HT-29 (cell line): Measurements from ENCODE around the gene PLA2G5. TPM values are rescaled to one million over a fixed set of nuclear protein-coding genes. Genes with fewer than 3 reads are reported as not detected.

Source experiments
- DNase-seq: peaks from one replicate; pipeline ENCODE4 v3.0.0-alpha.2; 2015; ENCODE audit warnings: low spot score
- total RNA-seq: library from RNA; depleted of rRNA; stranded (reverse); fragments of >200 nt; shearing (Covaris generic); gene quantifications from 2 replicates; pipeline ENCODE4 v1.2.3, GENCODE V29; 2014

The PLA2G5 gene
- total RNA-seq, 1 experiment from 2014 or later: not detected

GRCh38 chr1:20090119-20090518 lies 20.1 kb downstream of the PLA2G5 start:
- no peak for DNase-seq

GRCh38 chr1:20090641-20091040 lies 20.6 kb downstream of the PLA2G5 start:
- DNase-seq: no peak

GRCh38 chr1:20093303-20093702 lies 23.3 kb downstream of the PLA2G5 start:
- no peak for DNase-seq

GRCh38 chr1:20093940-20094391 lies 24.0 kb downstream of the PLA2G5 start:
- DNase-seq: no peak

- DNase-seq: no peak
Measured at GRCh38 chr1:20095564-20096434, 25.8 kb downstream of the PLA2G5 start.

GRCh38 chr1:20096840-20097447 lies 26.9 kb downstream of the PLA2G5 start:
- no peak for DNase-seq

- DNase-seq: no peak
Measured at GRCh38 chr1:20099533-20099932, 29.5 kb downstream of the PLA2G5 start.

GRCh38 chr1:20100632-20101355 lies 30.8 kb downstream of the PLA2G5 start:
- peak; percentile 80 for DNase-seq

GRCh38 chr1:20102875-20103274 lies 32.9 kb downstream of the PLA2G5 start:
- no peak for DNase-seq

- DNase-seq: peak; percentile 52
Measured at GRCh38 chr1:20105856-20106255, 35.9 kb downstream of the PLA2G5 start.

GRCh38 chr1:20107351-20107750 lies 37.4 kb downstream of the PLA2G5 start:
- no peak for DNase-seq

- no peak for DNase-seq
Measured at GRCh38 chr1:20107796-20108195, 37.8 kb downstream of the PLA2G5 start.

GRCh38 chr1:20108366-20109123 lies 38.6 kb downstream of the PLA2G5 start:
- DNase-seq: no peak

- no peak for DNase-seq
Measured at GRCh38 chr1:20109223-20109856, 39.3 kb downstream of the PLA2G5 start.

GRCh38 chr1:20110679-20111078 lies 40.7 kb downstream of the PLA2G5 start:
- DNase-seq: peak; percentile 83

GRCh38 chr1:20111452-20111851 lies 41.5 kb downstream of the PLA2G5 start:
- DNase-seq: no peak

GRCh38 chr1:20112279-20113000 lies 42.4 kb downstream of the PLA2G5 start:
- DNase-seq: peak; percentile 29

GRCh38 chr1:20114021-20114648 lies 44.1 kb downstream of the PLA2G5 start:
- DNase-seq: no peak

GRCh38 chr1:20115479-20115878 lies 45.5 kb downstream of the PLA2G5 start:
- DNase-seq: no peak

- no peak for DNase-seq
Measured at GRCh38 chr1:20115916-20116315, 45.9 kb downstream of the PLA2G5 start.
